ENCODE data around the gene PIK3R2. TPM values are rescaled to one million over a fixed set of nuclear protein-coding genes. Genes with fewer than 3 reads are reported as not detected.

Gene PIK3R2
- total RNA-seq, 2 experiments from 2014 or later: 11.4 to 12.9 TPM

GRCh38 chr19:18117692-18118378 is 35.1 kb upstream of the PIK3R2 start:
- H3K27ac Mint-ChIP-seq: peak overlapping the region; percentile 97
- POLR2A ChIA-PET: interaction anchor here (0.6 to 3.7 kb wide), 7 partner anchors 10 to 246 kb away, joined by 3 to 29 read pairs (median 3); partner anchors contain the start of genes PIK3R2 and SLC5A5
- H3K27me3 Mint-ChIP-seq: no peaks in the 10 kb centered on the region
- H3K9me3 Mint-ChIP-seq: no peaks in the 10 kb centered on the region
- peaks cover 7% of the 10 kb centered on the region for H3K36me3 Mint-ChIP-seq
- H3K4me1 Mint-ChIP-seq: peaks cover 29% of the 10 kb centered on the region
- peak; percentile 100 for DNase-seq
- peak; percentile 62 for ATAC-seq (ENCODE audit: low read depth)
- peak overlapping the region; percentile 88 for H3K4me3 Mint-ChIP-seq

- ATAC-seq (ENCODE audit: low read depth): no peak
- POLR2A ChIA-PET: interaction anchor here (0.6 to 3.7 kb wide), 8 partner anchors 10 to 86 kb away, joined by 3 to 29 read pairs (median 3); partner anchors contain the start of genes MAST3, PIK3R2 and RAB3A
- Mint-ChIP-seq H3K27ac (peak overlapping the region; percentile 97), H3K4me3 (peak overlapping the region; percentile 88), H3K36me3 (peaks cover 7% of the 10 kb centered on the region), H3K27me3 (no peaks in the 10 kb centered on the region), H3K4me1 (peaks cover 28% of the 10 kb centered on the region), H3K9me3 (no peaks in the 10 kb centered on the region)
- DNase-seq: no peak
These were observed 34.4 kb upstream of the PIK3R2 start for GRCh38 chr19:18118420-18119012.

- Mint-ChIP-seq H3K4me3 (peak overlapping the region; percentile 88), H3K4me1 (peaks cover 26% of the 10 kb centered on the region), H3K36me3 (peaks cover 8% of the 10 kb centered on the region), H3K9me3 (no peaks in the 10 kb centered on the region), H3K27me3 (no peaks in the 10 kb centered on the region), H3K27ac (peak overlapping the region; percentile 97)
- ATAC-seq (ENCODE audit: low read depth): peak; percentile 55
- POLR2A ChIA-PET: interaction anchor here (0.6 to 3.7 kb wide), 14 partner anchors 9 to 163 kb away, joined by 3 to 29 read pairs (median 3); partner anchors contain the start of genes IL12RB1, JUND, MAST3 and PIK3R2
- peak; percentile 60 for DNase-seq
These were observed 33.8 kb upstream of the PIK3R2 start for GRCh38 chr19:18119013-18119716.

GRCh38 chr19:18119717-18120105 is 33.3 kb upstream of the PIK3R2 start:
- Mint-ChIP-seq H3K36me3 (peaks cover 10% of the 10 kb centered on the region), H3K4me1 (peaks cover 26% of the 10 kb centered on the region), H3K4me3 (peak overlapping the region; percentile 88), H3K27ac (peak overlapping the region; percentile 97), H3K9me3 (no peaks in the 10 kb centered on the region), H3K27me3 (no peaks in the 10 kb centered on the region)
- peak; percentile 55 for ATAC-seq (ENCODE audit: low read depth)
- DNase-seq: peak; percentile 70
- POLR2A ChIA-PET: interaction anchor here (0.6 to 3.7 kb wide), 13 partner anchors 8 to 185 kb away, joined by 3 to 29 read pairs (median 3); partner anchors contain the start of genes IL12RB1, JUND, MAST3 and PIK3R2

GRCh38 chr19:18120127-18120526 is 32.8 kb upstream of the PIK3R2 start:
- Mint-ChIP-seq H3K27ac (peak overlapping the region; percentile 97), H3K4me3 (peak overlapping the region; percentile 88), H3K36me3 (peaks cover 10% of the 10 kb centered on the region), H3K27me3 (no peaks in the 10 kb centered on the region), H3K9me3 (no peaks in the 10 kb centered on the region), H3K4me1 (peaks cover 26% of the 10 kb centered on the region)
- no peak for DNase-seq
- no peak for ATAC-seq (ENCODE audit: low read depth)
- POLR2A ChIA-PET: interaction anchor here (0.7 to 3.7 kb wide), 11 partner anchors 8 to 184 kb away, joined by 3 to 29 read pairs (median 3); partner anchors contain the start of genes IL12RB1, JUND, MAST3 and PIK3R2

- DNase-seq: no peak
- POLR2A ChIA-PET: interaction anchor here (0.6 kb wide), 1 partner anchor 50 kb away, joined by 5 read pairs; no protein-coding TSS in a partner anchor
- Mint-ChIP-seq H3K27ac (no peak overlapping the region), H3K9me3 (no peaks in the 10 kb centered on the region), H3K27me3 (no peaks in the 10 kb centered on the region), H3K4me3 (no peak overlapping the region), H3K36me3 (peaks cover 10% of the 10 kb centered on the region), H3K4me1 (peaks cover 23% of the 10 kb centered on the region)
- ATAC-seq (ENCODE audit: low read depth): no peak
These were observed 31.8 kb upstream of the PIK3R2 start for GRCh38 chr19:18121166-18121565.

GRCh38 chr19:18122424-18122823 is 30.5 kb upstream of the PIK3R2 start:
- ATAC-seq (ENCODE audit: low read depth) (no peak), DNase-seq (no peak)
- Mint-ChIP-seq H3K4me1 (peaks cover 20% of the 10 kb centered on the region), H3K4me3 (no peak overlapping the region), H3K36me3 (peaks cover 12% of the 10 kb centered on the region), H3K27ac (no peak overlapping the region), H3K9me3 (no peaks in the 10 kb centered on the region), H3K27me3 (no peaks in the 10 kb centered on the region)
- POLR2A ChIA-PET: no interaction called here

- Mint-ChIP-seq H3K27me3 (no peaks in the 10 kb centered on the region), H3K36me3 (peaks cover 12% of the 10 kb centered on the region), H3K4me3 (no peak overlapping the region), H3K27ac (no peak overlapping the region), H3K9me3 (no peaks in the 10 kb centered on the region), H3K4me1 (peaks cover 22% of the 10 kb centered on the region)
- DNase-seq (no peak), ATAC-seq (ENCODE audit: low read depth) (no peak)
- POLR2A ChIA-PET: no interaction called here
These were observed 29.8 kb upstream of the PIK3R2 start for GRCh38 chr19:18122860-18123795.

- POLR2A ChIA-PET: no interaction called here
- Mint-ChIP-seq H3K27ac (no peak overlapping the region), H3K4me3 (no peak overlapping the region), H3K4me1 (peaks cover 22% of the 10 kb centered on the region), H3K36me3 (peaks cover 18% of the 10 kb centered on the region), H3K9me3 (no peaks in the 10 kb centered on the region), H3K27me3 (no peaks in the 10 kb centered on the region)
- ATAC-seq (ENCODE audit: low read depth) (no peak), DNase-seq (no peak)
These were observed 29.1 kb upstream of the PIK3R2 start for GRCh38 chr19:18123819-18124218.

GRCh38 chr19:18126097-18126496 is 26.9 kb upstream of the PIK3R2 start:
- DNase-seq (no peak), ATAC-seq (ENCODE audit: low read depth) (no peak)
- Mint-ChIP-seq H3K4me1 (peaks cover 7% of the 10 kb centered on the region), H3K27me3 (no peaks in the 10 kb centered on the region), H3K4me3 (no peak overlapping the region), H3K9me3 (no peaks in the 10 kb centered on the region), H3K36me3 (peaks cover 22% of the 10 kb centered on the region), H3K27ac (no peak overlapping the region)
- POLR2A ChIA-PET: interaction anchor here (0.6 to 0.7 kb wide), 2 partner anchors 23 to 138 kb away, joined by 3 to 5 read pairs; no protein-coding TSS in a partner anchor

GRCh38 chr19:18128044-18128443 is 24.9 kb upstream of the PIK3R2 start:
- no peak for DNase-seq
- H3K27ac Mint-ChIP-seq: peak overlapping the region; percentile 85
- POLR2A ChIA-PET: interaction anchor here (1.0 to 1.8 kb wide), 4 partner anchors 8 to 24 kb away, joined by 3 to 9 read pairs (median 4); partner anchors contain the start of gene PIK3R2
- peaks cover 25% of the 10 kb centered on the region for H3K36me3 Mint-ChIP-seq
- H3K4me1 Mint-ChIP-seq: peaks cover 7% of the 10 kb centered on the region
- H3K4me3 Mint-ChIP-seq: no peak overlapping the region
- peak; percentile 62 for ATAC-seq (ENCODE audit: low read depth)
- no peaks in the 10 kb centered on the region for H3K9me3 Mint-ChIP-seq
- no peaks in the 10 kb centered on the region for H3K27me3 Mint-ChIP-seq

- Mint-ChIP-seq H3K4me3 (no peak overlapping the region), H3K36me3 (peaks cover 25% of the 10 kb centered on the region), H3K27me3 (no peaks in the 10 kb centered on the region), H3K9me3 (no peaks in the 10 kb centered on the region), H3K4me1 (peaks cover 7% of the 10 kb centered on the region), H3K27ac (no peak overlapping the region)
- no peak for ATAC-seq (ENCODE audit: low read depth)
- POLR2A ChIA-PET: interaction anchor here (1.0 to 1.8 kb wide), 3 partner anchors 9 to 23 kb away, joined by 3 to 9 read pairs (median 4); partner anchors contain the start of gene PIK3R2
- no peak for DNase-seq
These were observed 24.2 kb upstream of the PIK3R2 start for GRCh38 chr19:18128805-18129204.
